Measurements from ENCODE around the gene HHAT.

- no peak for TF ChIP-seq POLR2A (IDR thresholded peaks at IDR 0.05)
- TF ChIP-seq CTCF (IDR thresholded peaks at IDR 0.05): no peak
Observed at GRCh38 chr1:210646258-210646616, 317.5 kb downstream of the HHAT start.

Data from lower leg skin (tissue), 3 donors.